Fibroblast of lung (primary cell): ENCODE results near the gene DSTYK.

Experiments
- CTCF ChIP-seq, 2 donors: IDR thresholded peaks in 1 of 2; conservative IDR thresholded peaks in 1 of 2; 1 replicate in 1 of 2; 2 replicates in 1 of 2; pipeline ENCODE4 v1.5.1; 2011 to 2012; ENCODE audit warnings: low read length in 2 of 2, control low read depth in 1 of 2, inconsistent platforms in 1 of 2, low read depth in 1 of 2, mild to moderate bottlenecking in 1 of 2
- EZH2 ChIP-seq: IDR thresholded peaks from 2 replicates; pipeline ENCODE4 v1.5.1; 2012; ENCODE audit warnings: low read length, control low read depth, mild to moderate bottlenecking; ENCODE audit errors: missing control alignments

- TF ChIP-seq CTCF (conservative IDR thresholded peaks at IDR 0.05 in 1 of 2, IDR thresholded peaks at IDR 0.05 in 1 of 2; ENCODE audit: low read depth in 1 of 2, low read length in 2 of 2), result no peak
- no peak for TF ChIP-seq EZH2
Measured at GRCh38 chr1:205129447-205130029, 82.0 kb downstream of the DSTYK start.
